HG03108 (cell line): Measurements from ENCODE around the gene MTA3.
A peak's percentile ranks its signal among the peaks of the same experiment; 100 is the strongest.

ENCODE experiments used
- ATAC-seq: cut with Tn5 transposase; IDR thresholded peaks from one replicate; pipeline ENCODE4 v1.9.1; 2021; ENCODE audit warnings: moderate library complexity; ENCODE audit not compliant: unreplicated experiment

MTA3 gene

DNA sequence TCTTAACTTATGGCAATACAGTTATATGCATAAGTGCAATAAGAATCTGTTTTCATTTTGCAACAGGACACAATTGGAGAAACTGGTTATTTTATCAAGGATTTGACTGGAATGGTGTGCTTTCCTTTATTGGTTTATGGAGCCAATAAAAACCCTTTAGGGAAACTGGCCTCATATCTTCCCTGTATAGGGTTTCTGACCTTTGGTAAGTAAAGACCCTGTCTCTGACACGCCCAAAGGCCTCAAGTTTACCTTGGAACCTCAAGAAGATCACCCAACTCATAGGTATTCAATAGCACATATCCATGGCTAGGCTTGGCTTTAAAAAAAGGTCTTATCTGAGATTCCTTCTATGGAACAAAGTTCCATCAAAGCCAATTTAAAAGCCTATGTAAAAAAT lies 212.7 kb downstream of the MTA3 start:
- ATAC-seq = no peak

DNA sequence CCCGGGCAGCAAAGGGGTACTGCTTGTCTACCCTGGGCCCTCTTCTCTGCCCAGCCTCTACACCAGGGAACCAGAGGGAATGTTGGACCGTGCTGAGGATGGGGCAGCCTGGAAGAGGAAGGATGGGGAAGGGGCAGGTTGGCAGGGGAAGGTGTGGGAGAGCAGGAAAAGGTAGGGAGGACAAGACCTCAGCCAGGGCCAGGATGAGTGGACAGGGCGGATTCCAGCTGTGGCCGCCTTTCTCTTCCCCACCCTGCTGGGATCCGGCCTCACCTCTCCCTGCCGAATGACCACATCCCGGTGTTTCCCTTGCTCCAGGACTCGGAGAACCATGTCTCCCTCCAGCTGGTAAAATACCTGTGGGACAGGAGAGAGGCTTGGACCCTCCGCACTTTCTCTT lies 215.1 kb downstream of the MTA3 start:
- no peak for ATAC-seq

DNA sequence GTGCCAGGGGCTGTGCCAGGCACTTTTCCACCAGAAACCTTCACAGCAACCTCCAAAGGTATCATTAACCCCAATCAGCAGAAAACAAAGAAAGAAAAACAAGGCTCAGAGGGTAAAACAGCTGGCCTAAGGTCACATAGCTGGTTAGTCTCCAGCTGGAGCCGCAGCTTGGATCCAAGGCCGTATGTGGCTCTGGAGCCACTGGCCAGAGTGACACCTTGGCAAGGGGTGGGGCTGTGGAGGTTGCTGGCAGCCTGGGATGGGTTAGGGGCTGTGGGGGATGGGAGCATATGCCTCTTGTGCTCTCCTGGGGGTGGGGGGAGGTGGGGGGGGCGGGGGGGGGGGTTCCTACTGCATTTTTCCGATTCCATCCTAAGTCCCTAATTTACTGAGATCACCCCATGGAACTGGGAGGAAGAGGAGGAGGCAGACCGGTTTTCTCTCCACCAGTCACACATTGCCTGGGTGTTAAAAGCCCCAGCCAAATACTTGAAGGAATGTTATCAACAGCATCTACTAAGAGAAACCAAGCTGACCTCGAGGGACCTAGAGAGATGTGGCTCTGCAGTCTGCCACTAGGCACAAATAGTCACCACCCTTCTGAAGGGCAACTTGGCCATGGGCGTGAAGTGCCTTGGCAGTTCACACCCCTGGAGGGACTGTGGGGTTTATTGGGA lies 215.9 kb downstream of the MTA3 start:
- no peak for ATAC-seq

DNA sequence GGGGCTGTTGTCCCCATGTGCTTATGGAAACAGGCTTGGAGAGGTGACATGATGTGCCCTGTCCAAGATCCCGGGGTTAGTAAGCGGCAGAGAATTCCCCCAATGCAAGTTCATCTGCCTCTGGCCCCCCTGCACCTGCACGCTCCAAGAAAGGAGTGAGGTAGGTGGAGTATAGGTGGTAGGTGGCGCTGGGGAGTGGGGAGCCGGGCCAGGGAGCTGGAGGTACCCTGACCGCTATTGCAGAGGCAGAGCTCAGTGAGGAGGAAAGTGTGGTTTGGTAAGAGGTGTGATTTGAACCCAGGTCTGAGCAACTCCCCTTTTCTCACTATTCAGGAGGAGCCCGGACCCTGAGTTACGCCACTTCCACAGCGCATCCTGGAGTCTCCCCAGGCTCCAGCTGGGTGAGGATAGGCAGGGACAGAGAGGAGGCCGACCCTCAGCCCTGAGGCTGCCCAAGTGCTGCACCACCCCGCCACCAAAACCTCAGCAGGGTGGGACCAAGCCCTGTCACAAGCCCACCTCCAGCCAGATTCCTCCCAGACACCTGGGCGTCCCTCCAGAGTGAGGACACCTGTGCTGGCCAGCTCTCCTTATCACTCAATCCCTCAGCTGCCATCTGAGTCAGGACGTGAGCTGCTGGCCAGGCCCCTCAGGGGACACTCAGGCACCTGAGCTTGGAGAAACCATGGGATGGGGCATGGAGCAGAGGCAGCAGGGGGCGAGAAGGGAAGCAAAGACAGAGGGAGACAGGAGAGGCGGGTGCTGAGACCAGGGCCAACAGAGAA lies 218.3 kb downstream of the MTA3 start:
- no peak for ATAC-seq

DNA sequence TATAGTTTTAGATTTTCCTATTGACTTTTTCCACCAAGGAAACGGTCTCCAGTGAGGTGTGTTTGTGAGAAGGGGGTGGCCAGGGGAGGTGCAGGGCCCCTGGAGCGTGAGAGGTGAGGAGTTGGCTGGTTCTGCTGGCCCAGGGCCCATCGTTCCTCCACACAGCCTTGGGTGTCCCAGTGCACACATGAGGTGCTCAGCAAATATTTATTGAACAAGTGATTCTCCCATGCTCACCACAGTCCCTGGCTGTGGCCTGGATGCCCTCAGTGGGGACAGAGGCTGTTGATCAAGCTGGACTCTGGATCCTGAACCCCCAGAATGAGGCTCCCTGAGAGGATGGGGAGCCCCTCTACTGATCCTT lies 219.0 kb downstream of the MTA3 start:
- ATAC-seq = no peak

DNA sequence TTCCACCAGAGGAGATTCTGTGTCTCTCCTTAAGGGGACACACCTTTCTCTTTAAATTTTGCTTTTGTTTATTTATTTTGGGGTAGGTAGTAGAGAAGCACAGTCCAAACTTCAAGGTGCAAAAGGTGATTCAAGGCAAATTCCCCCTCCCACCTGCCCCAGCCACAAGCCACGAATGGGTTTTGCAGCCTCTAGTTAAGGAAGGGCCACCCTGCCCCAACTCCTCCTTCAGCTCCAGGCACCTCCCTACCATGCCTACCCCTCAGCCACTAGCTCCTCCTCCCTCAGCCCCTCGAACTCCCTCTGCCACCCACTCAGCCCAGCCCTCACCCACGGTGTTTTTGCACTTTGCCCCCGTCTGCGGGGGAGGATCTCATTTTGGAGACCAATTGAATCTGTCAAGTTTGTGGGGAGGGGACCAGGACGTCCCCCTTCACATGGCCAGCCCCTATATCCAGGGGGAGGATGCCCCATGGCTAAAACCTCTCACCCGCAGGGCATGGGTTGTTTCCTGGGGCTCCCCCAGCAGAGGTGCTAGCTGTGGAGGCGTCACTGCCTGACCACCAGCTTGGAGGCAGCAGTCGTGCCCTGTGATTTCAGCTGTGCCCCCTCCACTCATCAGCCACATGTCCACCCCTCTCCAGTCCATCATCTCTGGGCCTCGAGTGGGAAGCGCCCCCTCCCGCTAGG lies 219.5 kb downstream of the MTA3 start:
- ATAC-seq = no peak

DNA sequence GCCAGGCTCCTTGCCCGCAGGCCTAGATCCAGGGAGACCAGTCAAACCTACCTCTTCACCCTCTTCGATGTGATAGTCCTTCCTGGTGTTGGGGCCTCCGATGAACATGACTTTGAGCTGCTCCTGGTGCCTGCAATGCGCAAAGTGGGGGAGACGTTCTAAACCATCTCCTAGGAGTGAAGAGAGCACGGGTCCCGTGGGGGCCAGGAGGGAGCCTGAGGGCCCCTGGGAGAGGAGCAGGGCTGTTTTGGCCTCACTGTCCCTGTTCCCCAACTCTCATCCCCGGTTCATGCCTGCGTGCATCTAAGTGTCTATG lies 220.0 kb downstream of the MTA3 start:
- no peak for ATAC-seq

DNA sequence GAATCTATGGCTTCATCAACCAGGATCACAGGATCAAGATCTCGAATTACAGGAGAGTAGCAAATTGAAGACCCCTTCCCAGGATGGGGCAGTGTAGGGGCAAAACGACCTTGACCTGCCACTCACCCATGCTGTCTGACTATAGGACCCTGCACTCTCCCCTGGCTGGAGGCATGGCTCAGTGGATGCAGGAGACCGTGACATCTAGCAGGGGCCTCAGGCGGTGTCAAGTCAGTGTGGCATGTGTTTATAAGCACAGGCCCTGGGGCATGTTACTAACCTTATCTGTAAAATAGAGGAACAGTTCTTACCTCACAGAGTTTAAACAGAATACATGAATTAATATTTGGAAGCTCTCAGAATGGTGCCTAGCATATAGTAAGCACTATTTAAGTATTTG lies 220.4 kb downstream of the MTA3 start:
- ATAC-seq = no peak

DNA sequence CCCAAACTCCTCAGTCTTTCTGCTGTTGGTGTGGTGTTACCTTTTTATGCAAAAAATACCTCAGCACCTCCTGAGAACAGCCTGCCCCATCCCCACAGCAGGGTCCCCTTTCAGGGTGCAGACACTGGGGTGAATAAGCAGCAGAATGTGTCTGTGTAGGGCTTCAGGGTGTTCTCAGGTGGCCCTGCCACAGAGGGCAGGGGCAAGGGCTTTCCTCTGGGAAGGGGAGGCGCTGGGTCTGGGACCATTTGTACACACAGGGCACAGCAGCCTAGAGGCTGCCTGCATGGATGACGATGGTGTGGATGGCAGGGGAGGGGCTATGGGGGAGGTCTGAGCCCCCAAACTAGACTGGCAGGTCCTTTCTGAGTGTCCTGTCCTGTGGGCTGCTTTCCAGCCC lies 221.3 kb downstream of the MTA3 start:
- ATAC-seq = no peak

DNA sequence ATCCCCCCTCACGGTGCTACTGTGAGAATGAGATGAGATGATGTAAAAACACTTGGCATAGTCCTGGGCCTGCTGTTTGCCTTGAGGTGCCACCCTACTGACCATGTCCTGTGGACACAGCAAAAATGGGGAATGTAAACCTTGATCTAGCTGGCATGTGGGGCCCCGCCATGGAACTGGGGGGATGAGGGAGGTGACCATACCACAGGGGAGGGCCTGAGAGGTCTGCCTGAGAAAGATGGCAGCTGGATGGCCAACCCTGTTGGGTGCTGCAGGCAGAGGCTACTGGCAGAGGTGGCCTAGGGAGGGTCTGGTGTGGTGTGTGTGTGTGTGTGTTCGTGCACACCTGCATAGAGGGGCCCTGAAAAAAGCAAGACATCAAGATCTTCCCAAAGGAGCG lies 223.2 kb downstream of the MTA3 start:
- ATAC-seq = no peak

DNA sequence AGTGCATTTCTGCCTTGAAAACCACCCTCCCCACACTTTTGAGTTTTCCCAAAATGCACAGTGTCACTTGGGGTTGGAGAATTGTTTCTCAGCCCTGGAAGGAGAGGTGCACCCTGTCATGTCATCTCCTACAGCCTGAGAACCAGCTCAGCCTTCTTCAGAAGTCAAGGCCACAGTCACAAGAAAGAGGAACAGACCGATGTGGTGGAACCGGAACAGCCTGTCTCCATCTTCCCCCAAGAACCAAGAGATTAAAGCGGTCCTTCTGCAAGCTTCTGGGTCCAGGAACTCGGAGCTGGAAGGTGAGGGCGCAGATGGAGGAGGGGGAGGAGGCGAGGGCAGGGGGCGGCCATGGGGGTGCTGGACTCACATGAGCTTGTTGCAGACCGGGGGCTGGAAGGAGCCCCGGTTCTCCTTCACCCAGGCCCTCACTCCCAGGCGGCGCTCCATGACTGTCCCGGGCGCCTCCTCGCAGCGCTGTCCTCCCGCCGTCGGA lies 223.7 kb downstream of the MTA3 start:
- no peak for ATAC-seq

DNA sequence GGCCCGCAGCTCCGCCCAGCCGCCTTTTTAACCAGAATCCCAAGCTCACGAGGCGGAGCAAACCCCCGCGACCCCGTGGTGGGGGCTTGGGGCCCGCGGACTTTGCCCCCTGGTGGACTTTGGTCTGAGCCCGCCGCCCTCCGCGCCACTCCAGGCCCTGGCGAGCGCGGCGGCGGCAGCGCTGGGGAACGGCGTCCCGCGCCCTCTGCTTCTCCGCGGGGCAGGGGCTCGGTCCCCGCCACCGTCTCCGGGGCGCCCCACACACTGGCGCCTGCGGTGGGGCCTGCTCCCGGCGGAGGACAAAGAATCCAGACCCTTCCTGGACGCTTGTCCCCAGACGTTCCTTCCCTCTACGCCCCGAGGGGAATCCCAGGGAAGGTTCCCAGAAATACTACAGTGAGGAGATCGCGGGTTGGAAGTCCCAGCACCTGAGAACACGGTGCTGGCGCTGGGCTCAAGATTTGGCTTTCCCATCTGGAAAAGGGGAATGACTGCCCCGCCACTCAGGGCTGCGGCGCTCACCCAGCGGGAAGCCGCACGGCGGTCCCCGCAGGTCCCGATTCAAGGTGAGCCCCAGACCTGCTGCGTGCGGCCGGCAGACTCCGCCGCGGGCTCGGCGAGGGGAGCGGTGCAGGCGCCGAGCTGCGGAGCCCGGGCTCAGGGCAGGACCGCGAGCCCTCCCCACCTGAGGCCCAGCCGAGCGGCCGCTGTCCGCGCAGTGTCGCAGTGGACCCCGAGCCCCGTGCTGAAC lies 224.3 kb downstream of the MTA3 start, which contains the start of gene HAAO:
Gene HAAO, minus strand, starts transcription at position 1 of the 751 bp plus-strand sequence. CDS start 47 bp downstream, outside the sequence.
- ATAC-seq = no peak

DNA sequence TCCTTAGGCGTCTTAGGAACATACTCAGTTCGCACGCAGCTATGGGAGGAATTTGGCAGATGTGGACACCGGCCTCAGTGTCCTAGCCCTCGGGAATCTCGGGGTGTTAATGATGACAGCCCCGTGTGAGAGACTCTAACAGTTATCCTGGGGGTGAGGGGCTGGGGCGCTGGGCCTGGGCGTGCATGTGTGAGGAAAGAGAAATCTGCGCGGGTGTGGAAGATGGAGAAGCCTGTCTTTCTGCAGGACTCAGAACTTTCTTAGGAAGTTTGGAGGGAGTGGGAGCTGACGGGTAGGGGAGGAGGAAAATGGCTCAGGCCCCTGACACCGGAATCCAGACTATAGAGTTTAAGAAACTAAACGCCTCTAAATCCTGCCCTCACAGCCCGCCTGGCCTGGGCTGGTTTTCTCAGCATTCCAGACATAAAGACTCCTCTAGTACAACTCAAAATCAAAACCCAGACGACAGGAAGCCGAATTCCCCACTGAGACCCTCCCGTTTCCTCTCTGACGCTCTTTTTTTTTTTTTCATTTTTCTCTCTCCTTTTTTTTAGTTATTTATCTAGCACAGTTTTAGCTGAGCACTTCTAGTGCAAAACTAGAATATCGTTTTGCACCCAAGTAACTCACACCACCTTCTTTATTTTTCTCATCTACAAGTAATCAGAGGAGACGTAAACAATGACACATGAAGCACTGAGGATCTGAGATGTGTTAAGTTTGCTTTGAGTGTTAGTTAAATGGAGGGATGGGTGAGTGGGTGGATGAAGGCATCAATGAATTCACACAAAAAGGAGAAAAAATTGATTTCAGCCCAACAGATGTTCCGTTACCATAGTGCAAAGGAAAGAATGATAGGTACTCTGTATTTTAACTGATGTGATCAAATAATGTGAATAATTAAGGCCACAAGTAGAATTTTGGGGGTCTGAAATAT lies 225.2 kb downstream of the MTA3 start:
- no peak for ATAC-seq

DNA sequence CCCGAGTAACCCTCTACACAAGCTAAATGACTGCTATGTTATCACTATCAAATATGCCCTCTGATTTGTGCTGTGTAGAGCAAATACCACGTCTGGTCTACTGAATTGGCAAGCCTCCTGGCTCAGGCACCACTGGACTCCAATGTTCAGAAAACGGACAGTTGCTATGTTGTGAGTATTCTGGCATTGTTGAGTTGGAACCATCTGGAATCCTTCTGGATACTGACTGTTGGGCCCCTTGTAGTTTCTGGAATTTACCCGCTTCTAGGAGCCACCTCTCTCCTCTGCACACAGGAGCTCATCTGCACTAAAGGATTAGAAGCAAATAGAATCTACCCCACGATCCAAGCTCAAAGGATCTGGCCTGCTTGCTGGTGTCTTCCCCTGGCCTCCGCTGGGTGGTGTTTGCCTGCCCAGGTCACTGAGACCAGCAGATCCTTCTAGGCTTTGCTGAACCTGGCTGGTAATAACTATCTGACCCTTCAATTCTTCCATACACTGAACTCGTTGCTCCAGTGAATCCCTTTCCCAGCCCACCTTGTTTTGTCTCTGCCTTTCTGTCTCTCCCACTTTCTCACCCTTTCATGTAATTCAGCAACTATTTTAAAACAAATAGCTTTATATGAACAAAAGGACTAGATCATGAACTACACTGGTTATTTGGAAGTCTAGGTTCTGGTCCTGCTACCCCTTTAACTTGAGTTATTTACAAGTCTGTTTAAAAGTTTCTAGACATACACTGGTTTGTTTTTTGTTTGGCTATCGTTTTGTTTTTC lies 226.0 kb downstream of the MTA3 start:
- no peak for ATAC-seq

DNA sequence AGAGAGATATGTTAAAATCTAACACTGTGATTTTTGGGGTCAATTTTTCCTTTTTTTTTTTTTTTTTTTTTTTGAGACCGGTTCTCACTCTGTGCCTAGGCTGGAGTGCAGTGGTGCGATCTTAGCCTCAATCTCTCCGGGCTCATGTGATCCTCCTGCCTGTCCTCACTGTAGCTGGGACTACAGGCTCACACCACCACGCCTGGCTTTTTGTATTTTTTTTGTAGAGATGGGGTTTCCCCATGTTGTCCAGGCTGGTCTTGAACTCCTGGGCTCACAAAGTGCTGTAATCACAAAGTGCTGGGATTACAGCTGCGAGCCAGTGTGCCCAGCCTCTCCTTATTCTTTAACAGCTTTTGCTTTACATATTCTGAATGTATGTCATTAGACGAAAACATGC lies 226.8 kb downstream of the MTA3 start:
- ATAC-seq = no peak

DNA sequence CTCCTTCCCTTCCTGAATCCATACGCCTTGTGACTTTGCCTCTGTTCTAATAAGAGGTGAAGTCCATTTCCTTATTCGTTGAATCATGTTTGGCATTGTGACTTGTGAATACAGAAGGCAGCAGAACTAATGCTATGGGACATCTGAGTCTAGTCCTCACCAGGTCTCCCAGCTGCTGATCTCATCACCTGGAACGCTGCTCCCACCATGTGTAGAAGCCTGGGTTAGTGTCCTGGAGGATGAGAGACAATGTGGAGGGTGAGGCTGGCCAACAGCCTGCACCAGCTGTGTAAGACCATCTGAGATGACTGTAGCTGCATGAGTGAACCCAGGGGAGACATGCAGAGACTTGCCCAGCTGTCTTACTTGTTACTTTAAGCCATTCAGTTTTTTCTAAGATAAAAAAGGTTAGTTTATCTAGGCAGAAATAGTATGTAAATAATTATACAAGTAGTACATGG lies 227.4 kb downstream of the MTA3 start:
- ATAC-seq = no peak

DNA sequence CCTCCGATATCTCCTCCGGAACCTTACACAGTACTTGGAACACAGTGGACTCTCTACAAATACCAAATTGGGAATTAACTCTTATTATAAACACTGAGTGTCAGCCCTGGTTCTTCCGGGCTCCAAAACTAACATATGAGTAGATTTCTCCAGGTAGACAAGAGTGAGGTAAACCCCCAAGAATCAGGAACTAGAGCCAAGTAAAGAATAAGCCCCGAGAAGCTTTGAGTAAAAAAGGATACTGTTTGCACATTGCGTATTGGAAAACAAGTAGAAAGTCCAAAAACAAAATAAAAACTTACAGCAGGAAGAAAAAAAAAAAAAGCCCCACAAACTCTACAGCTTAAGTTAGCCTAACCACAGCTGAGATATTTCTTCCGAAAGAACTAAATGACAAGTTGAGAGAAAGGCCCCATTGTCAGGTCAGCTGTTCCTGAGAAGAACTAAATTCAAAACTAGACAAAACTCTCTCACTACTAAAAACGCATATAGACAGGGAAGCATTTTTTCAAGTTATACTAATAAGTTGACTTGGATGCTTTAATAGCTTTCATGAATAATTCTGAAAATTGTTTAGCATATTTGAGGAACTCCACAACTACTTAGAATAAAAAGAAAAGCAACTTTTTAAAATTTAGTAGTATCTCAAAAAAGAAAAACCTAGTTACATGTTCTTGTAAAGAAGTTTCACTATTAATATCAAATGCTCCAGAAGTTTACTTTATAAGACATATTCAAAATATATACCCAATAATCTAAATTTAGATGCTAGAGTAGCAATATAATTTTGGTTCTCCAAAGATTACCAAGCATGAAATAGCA lies 228.2 kb downstream of the MTA3 start:
- ATAC-seq = peak; percentile 30

DNA sequence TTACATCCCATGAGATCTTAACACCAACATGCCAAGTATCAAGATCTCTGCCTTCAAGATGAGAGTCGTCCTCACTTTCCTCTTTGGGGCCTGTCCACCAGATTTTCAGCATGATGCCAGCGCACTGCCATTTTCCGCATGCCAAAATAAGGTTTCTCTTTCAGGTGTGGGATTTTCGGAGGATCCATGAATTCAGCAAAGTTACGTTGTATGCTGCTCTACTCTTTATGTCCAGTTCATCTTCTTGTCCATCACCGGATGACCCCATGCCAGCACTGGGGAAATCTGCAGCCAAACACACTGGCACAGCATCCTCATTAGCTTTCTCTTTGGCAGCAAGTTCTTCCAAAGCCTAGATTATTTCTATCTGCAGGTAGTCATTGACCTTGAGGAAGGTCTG lies 228.8 kb downstream of the MTA3 start:
- ATAC-seq = no peak
